Osteoblast (primary cell): Measurements from ENCODE around the gene SLC30A5. TPM values are rescaled to one million over a fixed set of nuclear protein-coding genes. Genes with fewer than 3 reads are reported as not detected.

Source experiments
- DNase-seq: peaks from one replicate; pipeline ENCODE4 v3.0.0; 2011; ENCODE audit warnings: low spot score, mixed read lengths; ENCODE audit not compliant: insufficient read length; ENCODE audit errors: missing footprints
- H2AFZ ChIP-seq: 2 replicates; pipeline ENCODE4 v1.6.0; 2011; ENCODE audit warnings: mild to moderate bottlenecking, low read length
- H3K27ac ChIP-seq: 2 replicates; pipeline ENCODE4 v1.5.1; 2011; ENCODE audit warnings: mild to moderate bottlenecking, low read depth, low read length, moderate library complexity
- H3K27me3 ChIP-seq: 2 replicates; pipeline ENCODE4 v1.6.0; 2012; ENCODE audit warnings: mild to moderate bottlenecking, control low read depth, inconsistent platforms, low read length, moderate library complexity; ENCODE audit not compliant: insufficient read depth
- H3K36me3 ChIP-seq: 2 replicates; pipeline ENCODE4 v1.5.1; 2011; ENCODE audit warnings: mild to moderate bottlenecking, low read length, control low read depth, moderate library complexity; ENCODE audit not compliant: insufficient read depth
- H3K4me1 ChIP-seq: 2 replicates; pipeline ENCODE4 v1.5.1; 2011; ENCODE audit warnings: mild to moderate bottlenecking, low read length, control low read depth, moderate library complexity; ENCODE audit not compliant: insufficient read depth
- H3K4me2 ChIP-seq: 2 replicates; pipeline ENCODE4 v1.6.0; 2011; ENCODE audit warnings: mild to moderate bottlenecking, low read length; ENCODE audit not compliant: insufficient read depth
- H3K4me3 ChIP-seq: fragments of 200-600 bp; sonication (generic); 3 replicates; pipeline ENCODE4 v1.5.1; 2012; ENCODE audit warnings: mild to moderate bottlenecking, low read length, inconsistent platforms; ENCODE audit not compliant: insufficient read depth
- H3K79me2 ChIP-seq: 2 replicates; pipeline ENCODE4 v1.6.0; 2012; ENCODE audit warnings: mild to moderate bottlenecking, low read length, control low read depth, inconsistent platforms; ENCODE audit not compliant: insufficient read depth
- H3K9me3 ChIP-seq: 2 replicates; pipeline ENCODE4 v1.5.1; 2011; ENCODE audit warnings: low read depth, low read length, control low read depth
- H4K20me1 ChIP-seq: 2 replicates; pipeline ENCODE4 v1.6.0; 2012; ENCODE audit warnings: mild to moderate bottlenecking, low read length, control low read depth; ENCODE audit not compliant: insufficient read depth
- CTCF ChIP-seq: IDR thresholded peaks from 2 replicates; pipeline ENCODE4 v1.5.1; 2011; ENCODE audit warnings: mild to moderate bottlenecking, low read depth, low read length, moderate library complexity; ENCODE audit errors: extremely low read depth
- total RNA-seq: library from RNA; depleted of rRNA; stranded (reverse); fragments of >200 nt; gene quantifications from 2 replicates; pipeline ENCODE4 v1.2.3, GENCODE V29; 2012

Gene SLC30A5
- total RNA-seq, 1 donor, result 42.0 TPM

- Histone ChIP-seq H3K9me3 (no peaks in the 10 kb centered on the region), H3K4me1 (no peaks in the 10 kb centered on the region), H3K4me2 (no peak overlapping the region), H3K36me3 (no peaks in the 10 kb centered on the region), H2AFZ (no peak overlapping the region), H3K4me3 (no peak overlapping the region), H3K27me3 (no peaks in the 10 kb centered on the region), H3K79me2 (no peaks in the 10 kb centered on the region), H4K20me1 (no peaks in the 10 kb centered on the region), H3K27ac (no peak overlapping the region)
- DNase-seq, result no peak
- no peak for TF ChIP-seq CTCF
Observed at GRCh38 chr5:69049151-69049550, 44.7 kb upstream of the SLC30A5 start.

- no peak for DNase-seq
- H3K4me1 ChIP-seq, result no peaks in the 10 kb centered on the region
- H3K36me3 ChIP-seq, result no peaks in the 10 kb centered on the region
- H3K4me3 ChIP-seq, result no peak overlapping the region
- H3K4me2 ChIP-seq, result no peak overlapping the region
- TF ChIP-seq CTCF, result no peak
- no peak overlapping the region for H3K27ac ChIP-seq
- H3K79me2 ChIP-seq, result no peaks in the 10 kb centered on the region
- H3K27me3 ChIP-seq, result no peaks in the 10 kb centered on the region
- H2AFZ ChIP-seq, result no peak overlapping the region
- H3K9me3 ChIP-seq, result no peaks in the 10 kb centered on the region
- H4K20me1 ChIP-seq, result no peaks in the 10 kb centered on the region
Observed at GRCh38 chr5:69049796-69050195, 44.0 kb upstream of the SLC30A5 start.

GRCh38 chr5:69050214-69050613, 43.6 kb upstream of the SLC30A5 start:
- Histone ChIP-seq H3K9me3 (no peaks in the 10 kb centered on the region), H4K20me1 (no peaks in the 10 kb centered on the region), H3K79me2 (no peaks in the 10 kb centered on the region), H3K4me2 (no peak overlapping the region), H2AFZ (no peak overlapping the region), H3K4me1 (no peaks in the 10 kb centered on the region), H3K27me3 (no peaks in the 10 kb centered on the region), H3K36me3 (no peaks in the 10 kb centered on the region), H3K4me3 (no peak overlapping the region), H3K27ac (no peak overlapping the region)
- DNase-seq, result no peak
- no peak for TF ChIP-seq CTCF

- H3K4me3 ChIP-seq, result no peak overlapping the region
- H3K27me3 ChIP-seq, result no peaks in the 10 kb centered on the region
- no peak for TF ChIP-seq CTCF
- no peaks in the 10 kb centered on the region for H3K36me3 ChIP-seq
- H3K27ac ChIP-seq, result no peak overlapping the region
- H3K79me2 ChIP-seq, result no peaks in the 10 kb centered on the region
- H2AFZ ChIP-seq, result no peak overlapping the region
- H4K20me1 ChIP-seq, result no peaks in the 10 kb centered on the region
- no peak for DNase-seq
- H3K4me2 ChIP-seq, result no peak overlapping the region
- no peaks in the 10 kb centered on the region for H3K4me1 ChIP-seq
- H3K9me3 ChIP-seq, result no peaks in the 10 kb centered on the region
Observed at GRCh38 chr5:69052181-69052580, 41.6 kb upstream of the SLC30A5 start.
